Measurements from ENCODE around the gene MZB1.
"Not testable (repeated sequence)": the region's sequence is repeated elsewhere in the genome, so short reads cannot be mapped to it uniquely, and the experiment has no call there.

Gene MZB1

GRCh38 chr5:139410121-139410992 lies 20.6 kb upstream of the MZB1 start:
- DNase-seq (ENCODE audit: low spot score), result no peak

- not testable (repeated sequence) for DNase-seq (ENCODE audit: low spot score)
Measured at GRCh38 chr5:139409116-139409515, 19.4 kb upstream of the MZB1 start.

GRCh38 chr5:139408191-139408590 lies 18.5 kb upstream of the MZB1 start:
- no peak for DNase-seq (ENCODE audit: low spot score)

GRCh38 chr5:139407517-139407916 lies 17.8 kb upstream of the MZB1 start:
- no peak for DNase-seq (ENCODE audit: low spot score)

- no peak for DNase-seq (ENCODE audit: low spot score)
Measured at GRCh38 chr5:139406963-139407362, 17.2 kb upstream of the MZB1 start.

GRCh38 chr5:139404484-139404840 lies 14.7 kb upstream of the MZB1 start:
- DNase-seq (ENCODE audit: low spot score), result no peak

GRCh38 chr5:139403787-139404483 lies 14.2 kb upstream of the MZB1 start, which contains the start of gene SPATA24:
Gene SPATA24 (minus strand): TSS chr5:139404089. CDS start chr5:139404060, 29 bp downstream.
- DNase-seq (ENCODE audit: low spot score), result peak; percentile 96

- no peak for DNase-seq (ENCODE audit: low spot score)
Measured at GRCh38 chr5:139403418-139403786, 13.7 kb upstream of the MZB1 start.

- peak; percentile 23 for DNase-seq (ENCODE audit: low spot score)
Measured at GRCh38 chr5:139402561-139403158, 12.9 kb upstream of the MZB1 start.

GRCh38 chr5:139401546-139401945 lies 11.8 kb upstream of the MZB1 start:
- DNase-seq (ENCODE audit: low spot score), result no peak

GRCh38 chr5:139399501-139400121 lies 9.9 kb upstream of the MZB1 start:
- no peak for DNase-seq (ENCODE audit: low spot score)

- no peak for DNase-seq (ENCODE audit: low spot score)
Measured at GRCh38 chr5:139397921-139398320, 8.2 kb upstream of the MZB1 start.

GRCh38 chr5:139396691-139397090 lies 7.0 kb upstream of the MZB1 start:
- no peak for DNase-seq (ENCODE audit: low spot score)

GRCh38 chr5:139395844-139396640 lies 6.3 kb upstream of the MZB1 start:
- peak; percentile 41 for DNase-seq (ENCODE audit: low spot score)

GRCh38 chr5:139394654-139395566 lies 5.2 kb upstream of the MZB1 start, which contains the start of gene PROB1:
Gene PROB1 (minus strand): TSS chr5:139395104. CDS start chr5:139395081, 23 bp downstream.
- DNase-seq (ENCODE audit: low spot score), result no peak

- no peak for DNase-seq (ENCODE audit: low spot score)
Measured at GRCh38 chr5:139394123-139394653, 4.5 kb upstream of the MZB1 start.

- no peak for DNase-seq (ENCODE audit: low spot score)
Measured at GRCh38 chr5:139393497-139394122, 3.9 kb upstream of the MZB1 start.

- peak; percentile 80 for DNase-seq (ENCODE audit: low spot score)
Measured at GRCh38 chr5:139392678-139393496, 3.2 kb upstream of the MZB1 start.

GRCh38 chr5:139392324-139392677 lies 2.6 kb upstream of the MZB1 start:
- DNase-seq (ENCODE audit: low spot score), result no peak

Data from RKO (cell line).